Breast epithelium (tissue), 3 donors: Measurements from ENCODE around the gene CIB4.

ENCODE experiments used
- CTCF ChIP-seq, 3 donors: fragments of 450-650 bp; IDR thresholded peaks; one replicate each; pipeline ENCODE4 v1.5.1; 2016 to 2017; ENCODE audit warnings: antibody characterized with exemption in 3 of 3, mild to moderate bottlenecking in 3 of 3, moderate library complexity in 3 of 3
- POLR2A ChIP-seq: fragments of 450-650 bp; IDR thresholded peaks from one replicate; pipeline ENCODE4 v1.6.1; 2016; ENCODE audit warnings: antibody characterized with exemption, mild to moderate bottlenecking, moderate library complexity

- TF ChIP-seq CTCF (IDR thresholded peaks at IDR 0.05) (no peak), POLR2A (no peak)
Observed at GRCh38 chr2:26623541-26624495, 17.3 kb downstream of the CIB4 start.
